ENCODE data around the gene CDC42BPB. TPM values are rescaled to one million over a fixed set of nuclear protein-coding genes. Genes with fewer than 3 reads are reported as not detected.
A peak's percentile ranks its signal among the peaks of the same experiment; 100 is the strongest.

Gene CDC42BPB
- total and polyA plus RNA-seq, 2 of the 13 experiments (the other 11 are each of a cell fraction or from before 2014, with no cell fraction given): 19.7 to 32.3 TPM

GRCh38 chr14:103078420-103078749, 21.0 kb upstream of the CDC42BPB start (continued):
- TF ChIP-seq ZNF512 (CRISPR knock-in tag; IDR thresholded peaks at IDR 0.05) (0 out of 2 replicates have a peak, but pooled peaks have one; percentile 6), RXRB (CRISPR knock-in tag; IDR thresholded peaks at IDR 0.05; ENCODE audit: borderline replicate concordance) (0 out of 2 replicates have a peak, but pooled peaks have one; percentile 24), FOXA3 (CRISPR knock-in tag; IDR thresholded peaks at IDR 0.05) (0 out of 2 replicates have a peak, but pooled peaks have one; percentile 4), E2F1 (CRISPR knock-in tag; IDR thresholded peaks at IDR 0.05) (no peak), ZNF530 (CRISPR knock-in tag; IDR thresholded peaks at IDR 0.05; ENCODE audit: low read depth) (no peak), NCOA1 (CRISPR knock-in tag; IDR thresholded peaks at IDR 0.05) (no peak), ZC3H13 (CRISPR knock-in tag; IDR thresholded peaks at IDR 0.05) (no peak), RAD21 (CRISPR knock-in tag; IDR thresholded peaks at IDR 0.05) (peak; percentile 57; the same call in 1 of the 2 replicates), NFIC (IDR thresholded peaks at IDR 0.05; ENCODE audit: low read length) (no peak), HMGA1 (CRISPR knock-in tag; conservative IDR thresholded peaks at IDR 0.05) (no peak), USF2 (IDR thresholded peaks at IDR 0.05; ENCODE audit: low read depth, low read length) (no peak), USF2 (CRISPR knock-in tag; IDR thresholded peaks at IDR 0.05; ENCODE audit: borderline replicate concordance) (no peak), FUBP1 (CRISPR knock-in tag; IDR thresholded peaks at IDR 0.05; ENCODE audit: borderline replicate concordance) (no peak), DR1 (CRISPR knock-in tag; IDR thresholded peaks at IDR 0.05) (no peak), THAP11 (CRISPR knock-in tag; IDR thresholded peaks at IDR 0.05) (0 out of 2 replicates have a peak, but pooled peaks have one; percentile 32), ZNF280B (CRISPR knock-in tag; IDR thresholded peaks at IDR 0.05; ENCODE audit: borderline replicate concordance) (no peak), KDM5B (CRISPR knock-in tag; IDR thresholded peaks at IDR 0.05; ENCODE audit: borderline replicate concordance) (no peak), ZNF580 (CRISPR knock-in tag; IDR thresholded peaks at IDR 0.05; ENCODE audit: borderline replicate concordance, low read depth) (peak; percentile 51; the same call in 1 of the 2 replicates), CENPT (CRISPR knock-in tag; IDR thresholded peaks at IDR 0.05; ENCODE audit: low read depth) (no peak), ZFP1 (CRISPR knock-in tag; IDR thresholded peaks at IDR 0.05) (no peak)
